ENCODE results near the gene CRKL.
"Not testable (repeated sequence)": the region's sequence is repeated elsewhere in the genome, so short reads cannot be mapped to it uniquely, and the experiment has no call there.

CRKL gene

GRCh38 chr22:20901093-20902033 is 15.8 kb upstream of the CRKL start:
- not testable (repeated sequence) for DNase-seq

- no peak for DNase-seq
These were observed 14.1 kb upstream of the CRKL start for GRCh38 chr22:20903093-20903492.

DNA sequence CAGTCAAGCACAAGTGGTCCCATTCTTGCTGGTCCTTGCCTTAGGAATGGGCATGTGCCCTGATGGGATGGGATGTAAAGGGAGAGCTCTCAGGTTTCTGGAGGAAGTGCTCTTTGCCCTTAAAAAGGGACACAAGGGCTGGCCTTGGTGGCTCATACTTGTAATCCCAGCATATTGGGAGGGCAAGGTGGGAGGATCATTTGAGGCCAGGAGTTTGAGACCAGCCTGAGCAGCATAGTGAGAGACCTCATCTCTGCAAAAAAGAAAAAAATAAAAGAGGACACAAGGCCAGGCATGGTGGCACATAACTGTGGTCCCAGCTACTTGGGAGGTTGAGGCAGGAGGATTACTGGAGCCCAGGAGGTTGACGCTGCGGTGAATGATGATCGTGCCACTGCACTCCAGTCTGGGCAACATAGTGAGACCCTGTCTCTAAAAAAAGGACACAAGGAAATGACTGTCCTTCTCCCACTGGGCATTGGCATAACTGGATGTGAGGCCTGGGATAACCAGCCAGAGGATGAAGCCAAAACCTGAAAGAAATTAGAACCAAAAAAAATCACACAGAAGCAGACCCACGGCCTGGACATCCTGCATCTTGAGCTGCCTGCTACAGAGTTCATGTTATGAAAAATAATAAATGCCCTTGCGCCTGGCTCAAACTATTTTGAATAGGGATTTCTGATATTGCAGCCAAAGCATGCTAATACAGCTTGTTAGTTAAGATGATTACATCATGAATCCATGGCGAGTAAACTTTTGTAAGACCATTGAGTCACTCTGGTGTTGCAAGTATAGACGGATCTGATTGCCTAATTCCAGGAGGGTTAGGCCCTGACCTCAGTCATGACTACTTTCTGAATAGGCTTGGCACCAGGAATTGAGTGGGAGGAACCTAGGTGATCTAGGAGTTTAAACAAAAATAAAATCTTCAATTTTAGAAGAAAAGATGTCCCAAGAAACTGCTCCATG is 12.9 kb upstream of the CRKL start:
- peak; percentile 43 for DNase-seq

DNA sequence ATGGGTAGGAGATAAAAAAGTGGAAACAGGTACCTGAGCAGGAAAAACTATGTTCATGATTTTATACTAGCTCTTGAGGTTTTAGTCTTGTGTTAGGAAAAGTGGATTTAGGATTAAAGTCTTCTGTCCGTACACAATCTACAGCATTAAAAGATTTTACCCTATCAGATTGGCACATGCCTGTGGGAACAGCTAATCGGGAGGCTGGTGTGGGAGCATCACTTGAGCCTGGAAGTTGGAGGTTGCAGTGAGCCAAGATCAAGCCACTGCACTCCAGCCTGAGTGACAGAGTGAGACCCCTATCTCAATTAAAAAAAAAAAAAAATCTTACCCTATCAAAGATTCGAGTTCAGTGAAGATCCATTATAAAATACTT is 12.2 kb upstream of the CRKL start:
- DNase-seq: no peak

- DNase-seq: no peak
These were observed 11.5 kb upstream of the CRKL start for GRCh38 chr22:20905415-20906386.

GRCh38 chr22:20906387-20906767 is 10.8 kb upstream of the CRKL start:
- DNase-seq: no peak

GRCh38 chr22:20908717-20909116 is 8.5 kb upstream of the CRKL start:
- not testable (repeated sequence) for DNase-seq

DNA sequence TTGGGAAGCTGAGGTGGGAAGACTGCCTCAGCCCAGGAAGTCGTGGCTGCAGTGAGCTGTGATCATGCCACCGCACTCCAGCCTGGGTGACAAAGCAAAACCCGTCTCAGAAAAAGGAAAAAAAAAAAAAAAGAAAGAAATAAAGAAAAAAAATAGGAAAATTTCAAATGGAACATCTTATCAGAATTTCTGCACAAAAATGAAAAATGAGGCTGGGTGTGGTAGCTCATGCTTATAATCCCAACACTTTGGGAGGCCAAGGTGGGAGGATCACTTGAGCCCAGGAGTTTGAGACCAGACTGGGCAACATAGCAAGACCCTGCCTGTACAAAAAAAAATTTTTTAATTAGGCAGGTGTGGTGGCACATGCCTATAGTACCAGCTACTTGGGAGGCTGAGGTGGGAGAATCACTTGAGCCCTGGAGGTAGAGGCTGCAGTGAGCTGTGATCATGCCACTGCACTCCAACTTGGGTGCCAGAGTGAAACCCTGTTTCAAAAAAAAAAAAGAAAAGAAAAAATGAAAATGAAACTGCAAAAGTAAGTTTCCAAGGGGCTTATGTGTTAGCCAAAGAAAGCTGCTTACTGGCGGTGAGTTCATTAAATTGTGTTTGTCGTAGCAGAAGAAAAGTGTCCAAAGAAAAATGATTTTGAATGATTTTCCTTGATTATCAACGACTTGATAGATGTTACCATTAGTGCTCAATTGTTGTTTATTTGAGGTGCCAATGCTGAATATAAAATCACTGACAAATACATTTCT is 7.5 kb upstream of the CRKL start:
- no peak for DNase-seq

- no peak for DNase-seq
These were observed 4.7 kb upstream of the CRKL start for GRCh38 chr22:20912494-20912893.

GRCh38 chr22:20918663-20919218 is 1.5 kb downstream of the CRKL start:
- no peak for DNase-seq

DNA sequence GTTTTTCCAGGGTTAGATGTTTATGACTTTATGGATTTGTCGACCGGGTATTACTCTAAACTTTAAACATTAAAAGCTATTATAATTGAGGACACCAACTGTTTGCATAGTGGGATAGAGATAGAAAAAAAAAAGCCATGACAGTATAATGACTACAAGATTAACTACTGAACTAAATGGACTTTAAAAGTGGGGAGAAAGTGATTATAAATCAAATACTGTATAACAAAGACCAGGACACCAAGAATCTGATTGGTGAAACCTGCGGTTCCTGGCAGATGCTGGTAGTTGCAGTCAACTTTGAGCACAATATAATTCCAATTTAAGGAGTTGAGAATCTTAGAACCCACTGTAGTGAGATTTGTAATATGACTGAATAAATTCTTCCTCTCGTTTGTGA is 2.5 kb downstream of the CRKL start:
- DNase-seq: no peak

DNA sequence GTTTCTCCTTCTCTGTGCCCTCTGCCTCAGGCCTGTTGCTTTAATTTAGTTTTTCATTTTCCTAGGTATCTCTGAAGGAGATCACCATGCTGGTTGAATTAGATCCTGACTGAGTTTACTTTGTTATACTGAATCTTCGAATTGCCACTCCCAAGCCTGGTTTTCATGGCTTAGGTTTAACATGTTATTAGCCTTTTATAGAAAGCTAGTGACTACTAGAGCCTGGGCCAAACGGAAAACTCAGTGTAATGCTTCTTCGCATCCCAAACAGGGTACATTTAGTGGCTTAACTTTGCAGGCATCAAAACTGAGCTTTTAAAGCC is 3.6 kb downstream of the CRKL start:
- no peak for DNase-seq

- DNase-seq: no peak
These were observed 5.0 kb downstream of the CRKL start for GRCh38 chr22:20922141-20922751.

DNA sequence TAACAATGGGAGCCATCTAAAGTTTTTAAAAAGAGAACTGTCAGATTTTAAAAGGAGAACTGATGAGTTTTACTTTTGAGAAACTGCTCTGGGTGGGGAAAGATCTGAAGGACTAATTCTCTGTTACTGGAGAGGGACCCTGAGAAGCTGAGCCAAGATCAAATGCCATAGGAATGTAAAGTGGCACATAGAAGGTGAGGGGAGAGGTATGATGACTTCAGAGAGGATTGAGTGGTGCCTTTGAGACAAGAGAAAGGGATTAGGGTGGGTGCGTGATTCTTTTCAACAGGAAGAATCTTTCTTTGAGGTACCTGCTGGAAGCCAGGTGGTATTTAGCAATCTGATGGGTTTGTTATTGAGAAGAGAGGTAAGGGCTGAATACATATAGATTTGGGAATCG is 9.0 kb downstream of the CRKL start:
- no peak for DNase-seq

- DNase-seq: no peak
These were observed 10.8 kb downstream of the CRKL start for GRCh38 chr22:20927940-20928572.

GRCh38 chr22:20928573-20928967 is 11.4 kb downstream of the CRKL start:
- DNase-seq: no peak

GRCh38 chr22:20930004-20930403 is 12.8 kb downstream of the CRKL start:
- DNase-seq: no peak

- DNase-seq: not testable (repeated sequence)
These were observed 13.2 kb downstream of the CRKL start for GRCh38 chr22:20930435-20930834.

GRCh38 chr22:20931126-20931654 is 14.0 kb downstream of the CRKL start:
- DNase-seq: no peak

DNA sequence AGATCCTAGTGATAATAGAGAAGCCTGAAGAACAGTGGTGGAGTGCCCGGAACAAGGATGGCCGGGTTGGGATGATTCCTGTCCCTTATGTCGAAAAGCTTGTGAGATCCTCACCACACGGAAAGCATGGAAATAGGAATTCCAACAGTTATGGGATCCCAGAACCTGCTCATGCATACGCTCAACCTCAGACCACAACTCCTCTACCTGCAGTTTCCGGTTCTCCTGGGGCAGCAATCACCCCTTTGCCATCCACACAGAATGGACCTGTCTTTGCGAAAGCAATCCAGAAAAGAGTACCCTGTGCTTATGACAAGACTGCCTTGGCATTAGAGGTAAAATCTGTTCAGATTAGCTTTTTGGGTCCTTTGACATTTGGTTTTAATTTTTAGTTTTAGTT is 16.7 kb downstream of the CRKL start:
- no peak for DNase-seq

Measured in CD4-positive, alpha-beta T cell treated with Interleukin-15 for 1 hour (primary cell).